ELR (cell line): ENCODE results near the gene SNX32.
"Not testable (repeated sequence)": the region's sequence is repeated elsewhere in the genome, so short reads cannot be mapped to it uniquely, and the experiment has no call there.

Source experiments
- DNase-seq: peaks from one replicate; pipeline ENCODE4 v3.0.0-alpha.2; 2015; ENCODE audit warnings: low read depth

Gene SNX32

GRCh38 chr11:65886826-65887722, 53.3 kb downstream of the SNX32 start:
- peak; percentile 42 for DNase-seq

GRCh38 chr11:65887723-65888162, 54.0 kb downstream of the SNX32 start:
- peak; percentile 85 for DNase-seq

GRCh38 chr11:65888163-65888814, 54.5 kb downstream of the SNX32 start, which contains the start of gene FIBP:
TSS of gene FIBP (minus strand) at chr11:65888471. CDS start at chr11:65888418, 53 bp downstream.
- peak; percentile 97 for DNase-seq

GRCh38 chr11:65890324-65891218, 56.8 kb downstream of the SNX32 start, which contains the start of gene CCDC85B:
TSS of gene CCDC85B (plus strand) at chr11:65890673. CDS start at chr11:65890784, 111 bp downstream.
- DNase-seq, result peak; percentile 95

- peak; percentile 88 for DNase-seq
These were observed 57.7 kb downstream of the SNX32 start for GRCh38 chr11:65891219-65892136.

- not testable (repeated sequence) for DNase-seq
These were observed 58.4 kb downstream of the SNX32 start for GRCh38 chr11:65892137-65892540.

GRCh38 chr11:65892661-65893317, 59.0 kb downstream of the SNX32 start:
- peak; percentile 51 for DNase-seq

- DNase-seq, result peak; percentile 62
These were observed 60.4 kb downstream of the SNX32 start for GRCh38 chr11:65894034-65894591.

- peak; percentile 64 for DNase-seq
These were observed 61.8 kb downstream of the SNX32 start for GRCh38 chr11:65895482-65895981.

GRCh38 chr11:65896034-65896999, 62.6 kb downstream of the SNX32 start:
- peak; percentile 66 for DNase-seq

- peak; percentile 39 for DNase-seq
These were observed 63.3 kb downstream of the SNX32 start for GRCh38 chr11:65897020-65897471.

- no peak for DNase-seq
These were observed 65.0 kb downstream of the SNX32 start for GRCh38 chr11:65898656-65899355.

GRCh38 chr11:65899356-65900124, 65.8 kb downstream of the SNX32 start:
- DNase-seq, result peak; percentile 91

GRCh38 chr11:65900125-65900898, 66.5 kb downstream of the SNX32 start, which contains the start of gene FOSL1:
TSS of gene FOSL1 (minus strand) at chr11:65900388. CDS start at chr11:65900339, 49 bp downstream.
- DNase-seq, result peak; percentile 98

- no peak for DNase-seq
These were observed 67.1 kb downstream of the SNX32 start for GRCh38 chr11:65900899-65901180.

GRCh38 chr11:65903068-65903481, 69.3 kb downstream of the SNX32 start:
- peak; percentile 99 for DNase-seq
